ENCODE results near the gene RAB15.

RAB15 gene

DNA sequence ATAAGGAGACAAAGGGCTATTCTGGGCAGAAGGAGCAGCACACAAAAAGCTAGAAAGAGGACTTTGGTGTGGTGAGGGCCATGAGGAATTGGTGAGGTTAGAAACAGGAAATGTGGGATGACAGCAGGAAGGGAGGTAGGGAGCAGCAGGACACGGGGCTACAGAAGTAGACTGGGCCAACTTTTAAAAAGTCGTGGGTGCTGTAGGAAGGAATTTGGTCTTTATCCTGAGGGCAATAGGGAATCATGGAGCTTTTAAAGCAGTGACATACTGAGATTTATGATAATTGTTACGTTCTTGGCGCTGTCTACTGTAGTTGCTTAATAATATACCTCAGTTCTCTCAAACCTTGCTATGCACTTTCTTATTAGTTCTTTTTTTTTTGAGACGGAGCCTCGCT lies 66.1 kb downstream of the RAB15 start:
- no peak for DNase-seq (ENCODE audit: low spot score)

DNA sequence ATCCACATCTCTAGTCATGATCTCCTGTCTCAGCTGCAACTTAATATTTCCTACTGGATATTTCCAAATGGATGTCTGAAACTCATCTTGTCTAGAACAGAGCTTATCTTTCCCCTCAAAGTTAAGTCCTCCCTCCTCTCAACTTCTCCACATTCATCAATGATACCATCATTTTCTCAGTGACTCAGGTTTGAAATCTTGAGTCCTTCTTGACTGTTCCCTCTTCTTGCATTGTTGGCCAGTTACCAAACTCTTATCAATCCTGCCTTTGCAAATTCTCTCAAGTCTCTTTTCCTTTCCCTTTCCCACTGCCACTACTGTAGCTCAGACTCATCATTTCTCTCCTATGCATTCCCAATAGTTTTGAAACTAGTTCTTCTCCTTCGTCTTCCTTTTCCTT lies 72.2 kb downstream of the RAB15 start:
- no peak for DNase-seq (ENCODE audit: low spot score)

Data from pons (tissue), 1 donor.